H1 (cell line): ENCODE data around the gene PLEK2. TPM values are rescaled to one million over a fixed set of nuclear protein-coding genes. Genes with fewer than 3 reads are reported as not detected.

Source experiments
- CREB1 ChIP-seq: IDR thresholded peaks from 2 replicates; pipeline ENCODE4 v1.6.1; 2012; ENCODE audit warnings: inconsistent platforms
- HDAC6 ChIP-seq: IDR thresholded peaks from one replicate; pipeline ENCODE4 v1.7.1; 2012; ENCODE audit warnings: low read depth, mild to moderate bottlenecking, inconsistent platforms, low read length, moderate library complexity
- RBBP5 ChIP-seq: IDR thresholded peaks from 2 replicates; pipeline ENCODE4 v1.7.1; 2012; ENCODE audit warnings: low read depth, mild to moderate bottlenecking, inconsistent platforms, low read length, moderate library complexity, borderline replicate concordance
- RNF2 ChIP-seq: fragments of 200-900, 300-1000 bp; sonication (generic); IDR thresholded peaks from 2 replicates; pipeline ENCODE4 v1.7.1; 2016; ENCODE audit warnings: borderline replicate concordance, low read depth, mild to moderate bottlenecking, antibody characterized with exemption, low read length; ENCODE audit not compliant: poor library complexity, severe bottlenecking; ENCODE audit errors: missing control alignments
- RXRA ChIP-seq: IDR thresholded peaks from 2 replicates; pipeline ENCODE4 v1.6.1; 2011; ENCODE audit warnings: low read depth, mild to moderate bottlenecking, low read length, moderate library complexity; ENCODE audit not compliant: insufficient read depth
- SP2 ChIP-seq: IDR thresholded peaks from 2 replicates; pipeline ENCODE4 v1.6.1; 2012; ENCODE audit warnings: mild to moderate bottlenecking, low read length, inconsistent platforms
- TCF12 ChIP-seq: IDR thresholded peaks from 2 replicates; pipeline ENCODE4 v1.6.1; 2011; ENCODE audit warnings: low read depth, mild to moderate bottlenecking, low read length
- USF2 ChIP-seq: IDR thresholded peaks from 2 replicates; pipeline ENCODE4 v1.6.1; 2011; ENCODE audit warnings: low read length, improper control_type of control experiment
- polyA plus RNA-seq, 7 experiments: library from polyadenylated mRNA; depleted of rRNA in 3 of 7; stranded (reverse) in 5 of 7; unstranded in 2 of 7; fragments of >200 nt in 5 of 7; fragments of 200-250 nt in 2 of 7; gene quantifications; 1 replicate in 5 of 7; 2 replicates in 1 of 7; 4 replicates in 1 of 7; pipeline versions ENCODE4 v1.2.1 to v1.2.3, GENCODE V29; 2011 to 2013; ENCODE audit warnings: missing spikeins in 2 of 7, mixed read lengths in 2 of 7
- total RNA-seq: library from RNA; stranded (reverse); fragmentation: NEBNext Ultra II Directional; extraction: Animal tissue kit (Norgen Biotek cat#: 25700); gene quantifications from 2 replicates; pipeline ENCODE4 v1.2.1, GENCODE V29; 2021

Gene PLEK2
- total and polyA plus RNA-seq, 2 of the 8 experiments (the other 6 are each of a cell fraction or from before 2014, with no cell fraction given) = 0.41 to 2.1 TPM

DNA sequence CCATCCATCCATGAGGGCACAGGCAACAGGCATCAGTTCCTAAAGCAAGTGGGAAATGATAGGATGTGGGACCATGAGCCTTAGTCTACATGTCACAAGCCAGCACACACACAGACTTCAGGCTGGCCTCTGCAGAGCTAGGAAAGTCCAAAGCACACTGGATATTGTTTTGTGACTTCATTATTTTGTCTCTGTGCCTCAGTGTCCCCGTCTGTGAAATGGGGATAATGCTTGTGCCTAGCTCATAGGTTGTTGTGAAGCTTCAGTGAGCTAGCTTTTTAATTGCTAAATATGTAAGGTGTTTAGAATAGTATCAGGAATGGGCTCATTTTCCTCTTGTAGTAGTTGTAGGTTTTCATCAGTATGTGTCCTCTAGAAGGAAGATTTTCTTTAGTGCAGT lies 27.0 kb upstream of the PLEK2 start (continued):
- TF ChIP-seq RNF2 (no peak), USF2 (no peak), RXRA (no peak), TCF12 (no peak), HDAC6 (no peak), RBBP5 (no peak), CREB1 (no peak), SP2 (no peak)
